ENCODE measurements around the gene RCE1.
A peak's percentile ranks its signal among the peaks of the same experiment; 100 is the strongest.

Gene RCE1

GRCh38 chr11:66854231-66854661 lies 11.0 kb downstream of the RCE1 start:
- TF ChIP-seq, protein P1, sequence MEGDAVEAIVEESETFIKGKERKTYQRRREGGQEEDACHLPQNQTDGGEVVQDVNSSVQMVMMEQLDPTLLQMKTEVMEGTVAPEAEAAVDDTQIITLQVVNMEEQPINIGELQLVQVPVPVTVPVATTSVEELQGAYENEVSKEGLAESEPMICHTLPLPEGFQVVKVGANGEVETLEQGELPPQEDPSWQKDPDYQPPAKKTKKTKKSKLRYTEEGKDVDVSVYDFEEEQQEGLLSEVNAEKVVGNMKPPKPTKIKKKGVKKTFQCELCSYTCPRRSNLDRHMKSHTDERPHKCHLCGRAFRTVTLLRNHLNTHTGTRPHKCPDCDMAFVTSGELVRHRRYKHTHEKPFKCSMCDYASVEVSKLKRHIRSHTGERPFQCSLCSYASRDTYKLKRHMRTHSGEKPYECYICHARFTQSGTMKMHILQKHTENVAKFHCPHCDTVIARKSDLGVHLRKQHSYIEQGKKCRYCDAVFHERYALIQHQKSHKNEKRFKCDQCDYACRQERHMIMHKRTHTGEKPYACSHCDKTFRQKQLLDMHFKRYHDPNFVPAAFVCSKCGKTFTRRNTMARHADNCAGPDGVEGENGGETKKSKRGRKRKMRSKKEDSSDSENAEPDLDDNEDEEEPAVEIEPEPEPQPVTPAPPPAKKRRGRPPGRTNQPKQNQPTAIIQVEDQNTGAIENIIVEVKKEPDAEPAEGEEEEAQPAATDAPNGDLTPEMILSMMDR (IDR thresholded peaks at IDR 0.05; ENCODE audit: insufficient read depth, low read length), result no peak
- no peak for TF ChIP-seq GABPA (IDR thresholded peaks at IDR 0.05; ENCODE audit: low read depth)
- no peak for TF ChIP-seq POLR2AphosphoS5 (IDR thresholded peaks at IDR 0.05; ENCODE audit: low read depth)
- TF ChIP-seq, protein P2, sequence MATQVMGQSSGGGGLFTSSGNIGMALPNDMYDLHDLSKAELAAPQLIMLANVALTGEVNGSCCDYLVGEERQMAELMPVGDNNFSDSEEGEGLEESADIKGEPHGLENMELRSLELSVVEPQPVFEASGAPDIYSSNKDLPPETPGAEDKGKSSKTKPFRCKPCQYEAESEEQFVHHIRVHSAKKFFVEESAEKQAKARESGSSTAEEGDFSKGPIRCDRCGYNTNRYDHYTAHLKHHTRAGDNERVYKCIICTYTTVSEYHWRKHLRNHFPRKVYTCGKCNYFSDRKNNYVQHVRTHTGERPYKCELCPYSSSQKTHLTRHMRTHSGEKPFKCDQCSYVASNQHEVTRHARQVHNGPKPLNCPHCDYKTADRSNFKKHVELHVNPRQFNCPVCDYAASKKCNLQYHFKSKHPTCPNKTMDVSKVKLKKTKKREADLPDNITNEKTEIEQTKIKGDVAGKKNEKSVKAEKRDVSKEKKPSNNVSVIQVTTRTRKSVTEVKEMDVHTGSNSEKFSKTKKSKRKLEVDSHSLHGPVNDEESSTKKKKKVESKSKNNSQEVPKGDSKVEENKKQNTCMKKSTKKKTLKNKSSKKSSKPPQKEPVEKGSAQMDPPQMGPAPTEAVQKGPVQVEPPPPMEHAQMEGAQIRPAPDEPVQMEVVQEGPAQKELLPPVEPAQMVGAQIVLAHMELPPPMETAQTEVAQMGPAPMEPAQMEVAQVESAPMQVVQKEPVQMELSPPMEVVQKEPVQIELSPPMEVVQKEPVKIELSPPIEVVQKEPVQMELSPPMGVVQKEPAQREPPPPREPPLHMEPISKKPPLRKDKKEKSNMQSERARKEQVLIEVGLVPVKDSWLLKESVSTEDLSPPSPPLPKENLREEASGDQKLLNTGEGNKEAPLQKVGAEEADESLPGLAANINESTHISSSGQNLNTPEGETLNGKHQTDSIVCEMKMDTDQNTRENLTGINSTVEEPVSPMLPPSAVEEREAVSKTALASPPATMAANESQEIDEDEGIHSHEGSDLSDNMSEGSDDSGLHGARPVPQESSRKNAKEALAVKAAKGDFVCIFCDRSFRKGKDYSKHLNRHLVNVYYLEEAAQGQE (IDR thresholded peaks at IDR 0.05; ENCODE audit: insufficient replicate concordance, low read depth), result no peak
- no peak for TF ChIP-seq SPI1 (IDR thresholded peaks at IDR 0.05; ENCODE audit: borderline replicate concordance, low read depth)
- H3K4me3 ChIP-seq (replicated peaks; ENCODE audit: insufficient read depth, low read length), result no peak overlapping the region
- no peak for DNase-seq (ENCODE audit: low read depth in 1 of 2, low spot score in 1 of 2)
- no peak overlapping the region for H3K27ac ChIP-seq (replicated peaks)
- no peaks in the 10 kb centered on the region for H3K27me3 ChIP-seq (ENCODE audit: insufficient read depth, poor library complexity, severe bottlenecking)

GRCh38 chr11:66854729-66855211 lies 11.5 kb downstream of the RCE1 start:
- Histone ChIP-seq H3K4me3 (replicated peaks; ENCODE audit: insufficient read depth, low read length) (no peak overlapping the region), H3K27me3 (ENCODE audit: insufficient read depth, poor library complexity, severe bottlenecking) (no peaks in the 10 kb centered on the region), H3K27ac (replicated peaks) (no peak overlapping the region)
- DNase-seq (ENCODE audit: low read depth in 1 of 2, low spot score in 1 of 2), result no peak
- TF ChIP-seq POLR2AphosphoS5 (IDR thresholded peaks at IDR 0.05; ENCODE audit: low read depth) (no peak), GABPA (IDR thresholded peaks at IDR 0.05; ENCODE audit: low read depth) (no peak), SPI1 (IDR thresholded peaks at IDR 0.05; ENCODE audit: borderline replicate concordance, low read depth) (no peak)
- TF ChIP-seq, protein P2 (IDR thresholded peaks at IDR 0.05; ENCODE audit: insufficient replicate concordance, low read depth), result no peak
- TF ChIP-seq, protein P1 (IDR thresholded peaks at IDR 0.05; ENCODE audit: insufficient read depth, low read length), result no peak

DNA sequence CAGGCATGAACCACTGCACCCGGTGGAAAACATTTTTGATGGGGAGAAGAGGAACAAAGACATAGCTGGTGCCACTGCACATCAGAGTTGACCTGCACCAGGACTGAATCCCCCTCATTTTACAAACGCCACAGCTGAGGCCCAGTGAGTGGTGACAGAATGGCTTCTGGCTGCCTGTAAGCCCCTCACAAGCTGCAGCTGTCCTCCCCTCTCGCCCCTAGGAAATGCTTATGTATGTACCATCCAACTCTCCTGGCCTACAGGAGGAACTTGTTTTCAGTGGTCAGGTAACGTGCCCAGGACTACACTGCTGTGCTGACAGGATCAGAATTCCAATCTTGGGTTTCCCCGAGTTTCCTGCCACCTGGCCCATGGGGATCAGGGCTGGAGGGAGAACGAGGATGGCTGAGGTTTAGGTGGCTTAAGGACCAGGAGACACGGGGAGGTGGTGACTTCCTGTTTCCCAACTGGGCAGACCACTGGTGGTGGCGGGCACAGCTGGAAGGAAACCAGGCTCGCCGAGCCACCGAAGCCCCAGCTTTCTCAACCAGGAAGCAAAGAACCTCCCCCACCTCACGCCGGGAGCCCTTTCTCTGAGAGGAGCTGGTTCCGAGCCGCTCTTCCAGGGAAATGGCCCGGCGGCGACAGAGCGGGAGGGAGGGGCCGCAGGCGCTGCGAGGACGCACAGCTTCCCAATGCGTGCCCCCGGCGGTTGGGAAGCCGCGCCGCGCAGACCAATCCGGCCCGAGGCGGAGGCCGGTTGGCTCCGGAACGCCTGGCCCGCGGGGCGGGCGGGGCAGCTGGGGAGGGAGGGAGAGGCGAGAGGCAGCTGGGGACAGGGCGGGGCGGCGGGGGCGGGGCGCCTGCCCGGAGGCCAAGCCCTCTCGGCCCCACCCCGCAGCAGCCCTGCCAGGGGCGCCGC lies 12.6 kb downstream of the RCE1 start:
- TF ChIP-seq GABPA (IDR thresholded peaks at IDR 0.05; ENCODE audit: low read depth) (peak; percentile 38; the same call in 1 of the 2 replicates), POLR2AphosphoS5 (IDR thresholded peaks at IDR 0.05; ENCODE audit: low read depth) (peak; percentile 87), SPI1 (IDR thresholded peaks at IDR 0.05; ENCODE audit: borderline replicate concordance, low read depth) (peak; percentile 79; the same call in 1 of the 2 replicates)
- TF ChIP-seq, protein P2 (IDR thresholded peaks at IDR 0.05; ENCODE audit: insufficient replicate concordance, low read depth), result no peak
- H3K4me3 ChIP-seq (replicated peaks; ENCODE audit: insufficient read depth, low read length), result peak overlapping the region; percentile 76
- DNase-seq (ENCODE audit: low read depth in 1 of 2, low spot score in 1 of 2), result peak; percentile 84 to 93
- peak overlapping the region; percentile 96 for H3K27ac ChIP-seq (replicated peaks)
- H3K27me3 ChIP-seq (ENCODE audit: insufficient read depth, poor library complexity, severe bottlenecking), result no peaks in the 10 kb centered on the region

Measured in HL-60 (cell line).